ENCODE data around the gene SELENOV.

DNA sequence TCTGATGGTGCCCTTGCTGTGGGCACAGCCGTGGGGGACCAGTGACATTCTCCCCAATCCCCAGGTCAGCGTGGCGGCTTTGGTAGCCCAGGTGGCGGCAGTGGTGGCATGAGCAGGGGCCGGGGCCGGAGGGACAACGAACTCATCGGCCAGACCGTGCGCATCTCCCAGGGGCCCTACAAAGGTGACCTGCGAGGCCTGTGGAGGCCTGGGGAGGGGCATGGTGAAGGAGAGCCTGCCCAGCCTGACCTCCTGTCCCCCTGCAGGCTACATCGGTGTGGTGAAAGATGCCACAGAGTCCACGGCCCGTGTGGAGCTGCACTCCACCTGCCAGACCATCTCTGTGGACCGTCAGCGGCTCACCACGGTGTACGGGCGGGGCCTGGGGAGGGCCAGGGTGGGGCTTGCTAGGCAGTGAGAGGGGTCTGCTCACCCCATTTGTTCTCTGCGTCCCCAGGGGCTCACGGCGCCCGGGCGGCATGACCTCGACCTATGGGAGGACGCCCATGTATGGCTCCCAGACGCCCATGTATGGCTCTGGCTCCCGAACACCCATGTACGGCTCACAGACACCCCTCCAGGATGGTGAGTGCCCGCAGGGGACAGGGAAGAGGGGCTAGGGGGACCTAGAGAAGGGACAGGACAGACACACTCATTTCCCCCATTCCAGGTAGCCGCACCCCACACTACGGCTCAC, 42.0 kb upstream of the SELENOV start:
- TF ChIP-seq, protein P1, sequence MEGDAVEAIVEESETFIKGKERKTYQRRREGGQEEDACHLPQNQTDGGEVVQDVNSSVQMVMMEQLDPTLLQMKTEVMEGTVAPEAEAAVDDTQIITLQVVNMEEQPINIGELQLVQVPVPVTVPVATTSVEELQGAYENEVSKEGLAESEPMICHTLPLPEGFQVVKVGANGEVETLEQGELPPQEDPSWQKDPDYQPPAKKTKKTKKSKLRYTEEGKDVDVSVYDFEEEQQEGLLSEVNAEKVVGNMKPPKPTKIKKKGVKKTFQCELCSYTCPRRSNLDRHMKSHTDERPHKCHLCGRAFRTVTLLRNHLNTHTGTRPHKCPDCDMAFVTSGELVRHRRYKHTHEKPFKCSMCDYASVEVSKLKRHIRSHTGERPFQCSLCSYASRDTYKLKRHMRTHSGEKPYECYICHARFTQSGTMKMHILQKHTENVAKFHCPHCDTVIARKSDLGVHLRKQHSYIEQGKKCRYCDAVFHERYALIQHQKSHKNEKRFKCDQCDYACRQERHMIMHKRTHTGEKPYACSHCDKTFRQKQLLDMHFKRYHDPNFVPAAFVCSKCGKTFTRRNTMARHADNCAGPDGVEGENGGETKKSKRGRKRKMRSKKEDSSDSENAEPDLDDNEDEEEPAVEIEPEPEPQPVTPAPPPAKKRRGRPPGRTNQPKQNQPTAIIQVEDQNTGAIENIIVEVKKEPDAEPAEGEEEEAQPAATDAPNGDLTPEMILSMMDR (IDR thresholded peaks at IDR 0.05): no peak
- TF ChIP-seq POLR2A (IDR thresholded peaks at IDR 0.05): no peak
- TF ChIP-seq POLR2AphosphoS5 (IDR thresholded peaks at IDR 0.05): no peak
